H1 (cell line): ENCODE measurements around the gene GOSR1. TPM values are rescaled to one million over a fixed set of nuclear protein-coding genes. Genes with fewer than 3 reads are reported as not detected.
A peak's percentile ranks its signal among the peaks of the same experiment; 100 is the strongest.

Experiments
- CTCF ChIA-PET: fragments of 300-600 bp; sonication (Branson Sonifier 250); formaldehyde crosslinking; loops from one replicate; lab custom pipeline; 2021; ENCODE audit not compliant: partially characterized antibody; lab: Charles Lee
- POLR2A ChIA-PET: fragments of 300-600 bp; sonication (Branson Sonifier 250); formaldehyde crosslinking; loops from one replicate; lab custom pipeline; 2021; ENCODE audit warnings: inconsistent platforms; ENCODE audit not compliant: partially characterized antibody; lab: Charles Lee
- DNase-seq, 2 experiments: peaks; one replicate each; pipeline versions ENCODE4 v3.0.0 to v3.0.0-alpha.2; 2010 to 2022; ENCODE audit warnings: low spot score in 2 of 2, low read depth in 1 of 2, mixed read lengths in 1 of 2
- FAIRE-seq: peaks from 2 replicates; lab custom pipeline; 2011; peaks lifted over from hg19 to GRCh38; lab: Jason Lieb, UNC
- H2AFZ ChIP-seq: 2 replicates; pipeline ENCODE4 v1.8.1; 2012; ENCODE audit warnings: low read length, inconsistent platforms
- H2AK5ac ChIP-seq: 2 replicates; pipeline ENCODE4 v1.6.1; 2013; ENCODE audit warnings: low read depth, low read length
- H2BK120ac ChIP-seq: replicated peaks from 2 replicates; pipeline ENCODE3; 2013; ENCODE audit warnings: low read depth, low read length, inconsistent platforms
- H2BK12ac ChIP-seq: 2 replicates; pipeline ENCODE4 v1.6.1; 2013; ENCODE audit warnings: low read depth, low read length
- H2BK15ac ChIP-seq: 2 replicates; pipeline ENCODE4 v1.6.1; 2013; ENCODE audit warnings: low read length
- H2BK20ac ChIP-seq: 2 replicates; pipeline ENCODE4 v1.6.1; 2013; ENCODE audit warnings: low read length
- H2BK5ac ChIP-seq: 2 replicates; pipeline ENCODE4 v1.6.1; 2013; ENCODE audit warnings: low read depth, low read length
- H3K14ac ChIP-seq: 2 replicates; pipeline ENCODE4 v1.6.1; 2013; ENCODE audit warnings: inconsistent platforms; ENCODE audit not compliant: insufficient read length
- H3K18ac ChIP-seq: 2 replicates; pipeline ENCODE4 v1.6.1; 2013; ENCODE audit warnings: low read length; ENCODE audit errors: extremely low read depth
- H3K23ac ChIP-seq: 2 replicates; pipeline ENCODE4 v1.6.1; 2013; ENCODE audit warnings: inconsistent platforms; ENCODE audit not compliant: insufficient read length
- H3K23me2 ChIP-seq: 2 replicates; pipeline ENCODE4 v1.6.1; 2013; ENCODE audit warnings: low read depth, low read length
- H3K27ac ChIP-seq: 2 replicates; pipeline ENCODE4 v1.6.1; 2011; ENCODE audit warnings: low read depth, low read length, inconsistent platforms
- H3K27me3 ChIP-seq, 4 experiments: replicated peaks in 1 of 4; 1 replicate in 1 of 4; 2 replicates in 3 of 4; pipeline versions ENCODE4 v1.6.1 to v1.8.1; 2011 to 2013; ENCODE audit warnings: low read length in 3 of 4, mild to moderate bottlenecking in 3 of 4, inconsistent platforms in 2 of 4, mixed read lengths in 2 of 4, moderate library complexity in 1 of 4; ENCODE audit not compliant: control insufficient read depth in 3 of 4, insufficient read depth in 3 of 4; ENCODE audit errors: extremely low read depth in 1 of 4
- H3K36me3 ChIP-seq, 4 experiments: 2 replicates each; pipeline versions ENCODE4 v1.6.1 to v1.8.1; 2011 to 2013; ENCODE audit warnings: mild to moderate bottlenecking in 4 of 4, low read length in 3 of 4, moderate library complexity in 2 of 4, control low read depth in 1 of 4, inconsistent platforms in 1 of 4; ENCODE audit not compliant: insufficient read depth in 4 of 4, control insufficient read depth in 2 of 4
- H3K4ac ChIP-seq: replicated peaks from 2 replicates; pipeline ENCODE3; 2013; ENCODE audit warnings: low read length, low read depth, mixed read lengths, inconsistent platforms; ENCODE audit not compliant: insufficient read length
- H3K4me1 ChIP-seq, 4 experiments: replicated peaks in 1 of 4; 1 replicate in 1 of 4; 2 replicates in 3 of 4; pipeline versions ENCODE4 v1.6.1 to v1.8.1; 2011 to 2013; ENCODE audit warnings: low read length in 3 of 4, inconsistent platforms in 2 of 4, mixed read lengths in 1 of 4; ENCODE audit not compliant: insufficient read depth in 4 of 4, control insufficient read depth in 3 of 4
- H3K4me2 ChIP-seq, 2 experiments: 2 replicates each; pipeline versions ENCODE4 v1.6.1 to v1.8.1; 2011 to 2013; ENCODE audit warnings: low read depth in 2 of 2, low read length in 2 of 2, control low read depth in 1 of 2, inconsistent platforms in 1 of 2, mild to moderate bottlenecking in 1 of 2; ENCODE audit not compliant: insufficient read depth in 1 of 2
- H3K4me3 ChIP-seq, 4 experiments: fragments of 200-600, 300-600 bp in 1 of 4; sonication (generic), shearing (Covaris generic), sonication (Bioruptor Twin) in 1 of 4; 2 replicates each; pipeline versions ENCODE4 v1.5.1 to v1.8.1; 2011 to 2016; ENCODE audit warnings: low read length in 4 of 4, low read depth in 3 of 4, control low read depth in 2 of 4, inconsistent platforms in 2 of 4, mild to moderate bottlenecking in 2 of 4, mixed read lengths in 1 of 4, moderate library complexity in 1 of 4; ENCODE audit not compliant: insufficient read depth in 2 of 4; ENCODE audit errors: extremely low read depth in 1 of 4
- H3K56ac ChIP-seq: replicated peaks from 2 replicates; pipeline ENCODE3; 2013; ENCODE audit warnings: low read depth, mild to moderate bottlenecking, mixed read lengths, low read length, inconsistent platforms; ENCODE audit not compliant: insufficient read length
- H3K79me1 ChIP-seq: 2 replicates; pipeline ENCODE4 v1.6.1; 2013; ENCODE audit warnings: low read depth, low read length, control low read depth
- H3K79me2 ChIP-seq, 2 experiments: 2 replicates each; pipeline versions ENCODE4 v1.6.1 to v1.8.1; 2012 to 2013; ENCODE audit warnings: low read length in 2 of 2, mild to moderate bottlenecking in 2 of 2, inconsistent platforms in 1 of 2; ENCODE audit not compliant: insufficient read depth in 2 of 2, control insufficient read depth in 1 of 2
- H3K9ac ChIP-seq, 4 experiments: replicated peaks in 1 of 4; 1 replicate in 1 of 4; 2 replicates in 3 of 4; pipeline versions ENCODE4 v1.6.1 to v1.8.1; 2011 to 2013; ENCODE audit warnings: low read depth in 3 of 4, low read length in 3 of 4, control low read depth in 2 of 4, mild to moderate bottlenecking in 2 of 4, moderate library complexity in 2 of 4, inconsistent platforms in 1 of 4; ENCODE audit errors: extremely low read depth in 1 of 4
- H3K9me3 ChIP-seq, 2 experiments: 2 replicates each; pipeline versions ENCODE4 v1.6.1 to v1.8.1; 2012 to 2013; ENCODE audit warnings: mild to moderate bottlenecking in 2 of 2, moderate library complexity in 2 of 2, control low read depth in 1 of 2, inconsistent platforms in 1 of 2, low read depth in 1 of 2, low read length in 1 of 2, mixed read lengths in 1 of 2; ENCODE audit not compliant: insufficient read depth in 2 of 2
- H4K20me1 ChIP-seq, 2 experiments: replicated peaks in 1 of 2; 2 replicates each; pipeline versions ENCODE3 to v1.8.1; 2011 to 2013; ENCODE audit warnings: inconsistent platforms in 2 of 2, low read length in 2 of 2, mild to moderate bottlenecking in 1 of 2; ENCODE audit not compliant: insufficient read depth in 2 of 2, control insufficient read depth in 1 of 2
- H4K5ac ChIP-seq: 2 replicates; pipeline ENCODE4 v1.6.1; 2013; ENCODE audit warnings: low read length, low read depth, mixed read lengths, inconsistent platforms; ENCODE audit not compliant: insufficient read length
- H4K8ac ChIP-seq: 2 replicates; pipeline ENCODE4 v1.8.0; 2013; ENCODE audit warnings: mild to moderate bottlenecking, moderate library complexity, low read length, inconsistent platforms; ENCODE audit not compliant: insufficient read depth; ENCODE audit errors: extremely low read depth
- H4K91ac ChIP-seq: replicated peaks from 2 replicates; pipeline ENCODE3; 2013; ENCODE audit warnings: low read length, mixed read lengths, inconsistent platforms; ENCODE audit not compliant: insufficient read length
- CHD1 ChIP-seq: IDR thresholded peaks from 2 replicates; pipeline ENCODE4 v1.6.1; 2012; ENCODE audit warnings: low read depth, low read length, improper control_type of control experiment
- CREB1 ChIP-seq: IDR thresholded peaks from 2 replicates; pipeline ENCODE4 v1.6.1; 2012; ENCODE audit warnings: inconsistent platforms
- SUZ12 ChIP-seq: fragments of 200-600 bp; sonication (generic); IDR thresholded peaks from 2 replicates; pipeline ENCODE4 v1.6.1; 2012; ENCODE audit warnings: mild to moderate bottlenecking, inconsistent platforms, low read length, moderate library complexity, mixed read lengths
- TAF1 ChIP-seq: IDR thresholded peaks from 2 replicates; pipeline ENCODE4 v1.6.1; 2011; ENCODE audit warnings: mild to moderate bottlenecking, low read depth, low read length
- TBP ChIP-seq: IDR thresholded peaks from 2 replicates; pipeline ENCODE4 v1.6.1; 2011; ENCODE audit warnings: low read depth, low read length, improper control_type of control experiment
- WGBS, 2 experiments: shearing (Covaris generic) in 1 of 2; methylation state at CpG; one replicate each; pipeline versions ENCODE4 v1.1.6 to v1.1.7; 2013 to 2015; ENCODE audit warnings: low lambda C conversion rate in 2 of 2, mixed read lengths in 2 of 2, inconsistent platforms in 1 of 2, low coverage in 1 of 2, missing lambda C conversion rate in 1 of 2; ENCODE audit not compliant: insufficient replicate concordance in 2 of 2, insufficient coverage in 1 of 2, insufficient read length in 1 of 2; ENCODE audit errors: extremely low coverage in 1 of 2, missing lambda C conversion rate in 1 of 2; 5-methylcytosine and 5-hydroxymethylcytosine counted together
- polyA plus RNA-seq, 7 experiments: library from polyadenylated mRNA; depleted of rRNA in 3 of 7; stranded (reverse) in 5 of 7; unstranded in 2 of 7; fragments of >200 nt in 5 of 7; fragments of 200-250 nt in 2 of 7; gene quantifications; 1 replicate in 5 of 7; 2 replicates in 1 of 7; 4 replicates in 1 of 7; pipeline versions ENCODE4 v1.2.1 to v1.2.3, GENCODE V29; 2011 to 2013; ENCODE audit warnings: missing spikeins in 2 of 7, mixed read lengths in 2 of 7
- total RNA-seq: library from RNA; stranded (reverse); fragmentation: NEBNext Ultra II Directional; extraction: Animal tissue kit (Norgen Biotek cat#: 25700); gene quantifications from 2 replicates; pipeline ENCODE4 v1.2.1, GENCODE V29; 2021

GOSR1 gene
- total and polyA plus RNA-seq, 2 of the 8 experiments (the other 6 are each of a cell fraction or from before 2014, with no cell fraction given), result 9.2 to 43.3 TPM

DNA sequence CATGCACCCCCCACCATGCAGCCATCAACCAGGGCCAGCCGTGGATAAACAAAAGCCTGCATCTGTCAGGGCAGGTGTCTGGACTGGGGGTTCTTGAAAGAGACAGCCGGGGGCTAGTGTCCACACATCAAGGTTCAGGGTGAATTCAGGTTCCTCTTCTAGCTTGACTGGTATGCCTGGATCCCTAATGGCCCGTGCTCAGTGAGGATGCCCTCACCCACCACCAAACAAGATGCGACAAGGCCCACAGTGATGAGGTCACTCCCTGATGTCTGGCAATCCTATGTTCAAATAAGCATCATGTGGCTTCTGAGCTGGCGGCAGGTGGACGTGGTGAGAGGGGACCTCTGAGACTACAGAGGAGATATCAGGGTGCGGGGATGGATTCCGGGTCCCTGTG lies 64.6 kb downstream of the GOSR1 start:
- H4K5ac ChIP-seq, result no peak overlapping the region
- H2AFZ ChIP-seq, result no peak overlapping the region
- H2BK20ac ChIP-seq, result no peak overlapping the region
- H3K14ac ChIP-seq, result no peak overlapping the region
- peak overlapping the region; percentile 59; the same call in 1 of the 2 replicates for H4K8ac ChIP-seq
- CTCF ChIA-PET, result interaction anchor here (0.8 to 2.4 kb wide), 3 partner anchors 14 to 176 kb away, joined by 3 to 10 read pairs (median 3); no protein-coding TSS in a partner anchor
- no peak overlapping the region for H2BK15ac ChIP-seq
- H3K23me2 ChIP-seq, result no peaks in the 10 kb centered on the region
- H2AK5ac ChIP-seq, result no peak overlapping the region
- no peak for TF ChIP-seq SUZ12
- no peak for TF ChIP-seq CHD1
- TF ChIP-seq TAF1, result no peak
- TF ChIP-seq TBP, result no peak
- peak; percentile 71 for TF ChIP-seq CREB1
- H3K18ac ChIP-seq, result no peak overlapping the region
- H3K27me3 ChIP-seq, result no peaks in the 10 kb centered on the region; a peak in 1 of 7 replicates
- H3K4ac ChIP-seq, result no peak overlapping the region
- WGBS, 2 experiments, result 99% methylated on average over 7 of the region's 8 CpGs; no CpG with 5 or more reads in 1 of the 2 experiments
- no peak overlapping the region for H4K91ac ChIP-seq
- H3K56ac ChIP-seq, result no peak overlapping the region
- POLR2A ChIA-PET, result no interaction called here
- H4K20me1 ChIP-seq, result no peaks in the 10 kb centered on the region
- no peak overlapping the region for H3K9ac ChIP-seq
- H3K9me3 ChIP-seq, result no peaks in the 10 kb centered on the region
- no peak overlapping the region for H3K23ac ChIP-seq
- H3K4me3 ChIP-seq, result no peak overlapping the region
- H2BK12ac ChIP-seq, result no peak overlapping the region
- H2BK5ac ChIP-seq, result no peak overlapping the region
- H3K36me3 ChIP-seq, result no peaks in the 10 kb centered on the region
- no peak for FAIRE-seq
- H3K79me1 ChIP-seq, result no peaks in the 10 kb centered on the region
- no peak overlapping the region for H2BK120ac ChIP-seq
- no peaks in the 10 kb centered on the region for H3K4me1 ChIP-seq
- H3K27ac ChIP-seq, result no peak overlapping the region
- peak in 1 of 2 experiments; percentile 38 for DNase-seq
- H3K79me2 ChIP-seq, result no peaks in the 10 kb centered on the region
- H3K4me2 ChIP-seq, result no peak overlapping the region
